IPS-NIHi7 (cell line): Measurements from ENCODE around the gene ZNF331.

ENCODE experiments used
- DNase-seq: peaks from one replicate; pipeline ENCODE4 v3.0.0; 2012; ENCODE audit warnings: mixed read lengths; ENCODE audit errors: extremely low spot score

ZNF331 gene

DNA sequence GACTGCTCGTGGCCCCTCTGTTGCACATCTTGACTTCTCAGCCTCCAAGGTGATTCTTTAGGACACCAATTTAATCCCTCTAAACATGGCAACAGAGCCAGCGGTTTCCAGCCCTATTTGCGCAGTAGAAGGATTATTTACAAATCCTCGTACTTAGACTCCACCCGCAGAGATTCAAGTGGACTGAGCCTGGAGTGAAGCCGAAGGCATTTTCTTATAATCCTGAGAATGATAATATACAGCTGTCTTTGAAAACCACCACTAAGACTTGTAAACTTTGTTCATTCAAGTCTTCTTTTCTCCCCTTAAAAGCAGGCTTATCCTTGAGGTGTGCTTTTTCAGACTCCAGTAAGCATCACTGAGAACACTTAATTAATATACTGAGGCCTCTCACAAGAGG is 89.0 kb downstream of the ZNF331 start:
- no peak for DNase-seq
